Stimulated activated CD4-positive, alpha-beta T cell treated with anti-CD3 and anti-CD28 coated beads, Interleukin-2, amount 100 ng/mL, for 48 hours (primary cell): ENCODE data around the gene PRLHR.
A peak's percentile ranks its signal among the peaks of the same experiment; 100 is the strongest.

Experiments used
- DNase-seq, 2 donors: peaks; one replicate each; pipeline ENCODE4 v3.0.0-alpha.2; 2020

The PRLHR gene

GRCh38 chr10:118551535-118552100 is 43.8 kb downstream of the PRLHR start:
- no peak for DNase-seq

GRCh38 chr10:118547282-118547681 is 48.2 kb downstream of the PRLHR start:
- no peak for DNase-seq

DNA sequence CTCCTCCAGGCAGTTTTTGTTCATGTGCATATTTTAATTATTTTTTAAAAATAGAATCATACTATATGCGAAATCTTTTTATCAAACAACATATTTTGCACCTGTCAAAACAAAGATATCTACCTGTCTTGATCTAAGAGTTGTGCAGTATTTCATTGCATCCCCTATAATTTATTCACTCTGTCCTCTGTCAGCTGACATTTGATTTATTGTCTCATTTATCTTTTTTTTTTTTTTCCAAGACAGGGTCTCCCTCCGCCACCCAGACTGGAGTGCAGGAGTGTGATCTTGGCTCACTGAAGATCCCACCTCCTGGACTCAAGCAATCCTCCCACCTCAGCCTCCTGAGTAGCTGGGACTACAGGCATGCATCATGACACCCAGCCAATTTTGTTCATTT is 49.0 kb downstream of the PRLHR start:
- no peak for DNase-seq

GRCh38 chr10:118545381-118545780 is 50.1 kb downstream of the PRLHR start:
- DNase-seq, result no peak

DNA sequence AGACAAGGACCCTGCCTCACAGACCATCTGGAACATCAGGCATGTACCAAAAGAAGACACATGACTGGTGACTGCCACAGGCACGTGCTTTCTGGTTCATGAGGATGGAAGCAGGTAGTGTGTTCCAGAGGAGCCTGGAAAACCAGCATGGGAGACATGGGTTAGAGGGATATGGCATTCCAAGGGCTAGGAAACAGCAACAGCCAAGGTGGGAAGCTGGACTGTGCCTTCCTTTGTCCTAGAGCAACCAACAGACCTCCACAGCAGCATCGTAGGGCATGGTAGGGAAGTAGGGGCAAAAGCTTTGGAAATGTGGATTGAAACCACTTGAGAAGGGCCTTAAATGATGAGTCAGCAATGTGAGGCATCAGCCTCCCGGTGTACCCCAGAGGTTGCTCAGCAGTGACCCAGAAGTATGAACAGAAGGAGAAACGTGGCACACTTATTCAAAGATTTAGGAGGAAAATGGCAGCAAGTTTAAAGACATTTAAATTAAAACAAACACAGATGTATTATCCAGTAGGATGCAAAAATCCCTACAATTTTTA is 51.0 kb downstream of the PRLHR start:
- DNase-seq, result no peak

- DNase-seq, result peak; percentile 21 to 37
Observed at GRCh38 chr10:118543714-118544400, 51.6 kb downstream of the PRLHR start.

DNA sequence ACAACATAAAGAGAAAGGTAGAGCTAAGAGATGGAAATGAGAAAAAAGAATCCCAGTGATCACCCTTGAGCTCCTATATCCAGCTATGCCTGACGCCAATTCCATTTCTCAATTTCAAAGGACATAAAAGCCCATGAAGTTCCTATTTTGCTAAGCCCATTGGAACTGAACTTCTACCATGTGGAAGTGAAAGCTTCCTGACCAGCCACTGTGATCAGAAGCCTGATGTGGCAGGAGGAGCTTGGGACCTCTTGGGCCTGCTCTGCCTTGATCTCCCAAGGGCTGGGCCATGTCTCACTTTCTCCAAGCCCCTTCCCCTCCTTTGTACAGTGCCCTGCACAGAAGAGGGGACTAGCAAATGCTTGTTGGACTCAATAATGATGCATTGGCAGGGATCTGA is 52.7 kb downstream of the PRLHR start:
- DNase-seq, result no peak

- DNase-seq, result no peak
Observed at GRCh38 chr10:118542205-118542604, 53.2 kb downstream of the PRLHR start.

- DNase-seq, result no peak
Observed at GRCh38 chr10:118541718-118542117, 53.7 kb downstream of the PRLHR start.
